Measurements from ENCODE around the gene MYO1A.

DNA sequence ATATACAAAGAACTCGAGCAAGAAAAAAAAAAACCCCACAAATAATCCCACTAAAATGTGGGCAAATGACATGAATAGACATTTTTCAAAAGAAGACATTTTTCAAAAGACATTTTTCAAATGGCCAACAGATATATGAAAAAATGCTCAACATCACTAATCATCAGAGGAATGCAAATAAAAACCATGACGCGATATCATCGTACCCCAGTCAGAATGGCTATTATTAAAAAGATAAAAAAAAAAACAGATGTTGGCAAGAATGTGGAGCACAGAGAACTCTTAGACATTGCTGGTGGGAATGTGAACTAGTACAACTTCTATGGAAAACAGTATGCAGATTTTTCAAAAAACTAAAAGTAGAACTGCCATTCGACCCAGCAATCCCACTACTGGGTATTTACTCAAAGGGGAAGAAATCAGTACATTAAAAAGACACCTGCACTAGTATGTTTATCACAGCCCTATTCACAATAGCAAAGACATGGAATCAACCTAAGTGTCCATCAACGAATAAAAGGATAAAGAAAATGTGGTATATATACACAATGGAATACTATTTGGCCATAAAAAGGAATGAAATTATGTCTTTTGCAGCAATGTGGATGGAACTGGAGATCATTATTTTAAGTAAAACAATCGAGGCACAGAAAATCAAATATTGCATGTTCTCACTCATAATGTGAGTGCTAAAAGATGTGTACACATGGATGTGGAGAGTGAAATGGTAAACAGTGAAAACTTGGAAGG lies 59.9 kb downstream of the MYO1A start:
- TF ChIP-seq, protein P1, sequence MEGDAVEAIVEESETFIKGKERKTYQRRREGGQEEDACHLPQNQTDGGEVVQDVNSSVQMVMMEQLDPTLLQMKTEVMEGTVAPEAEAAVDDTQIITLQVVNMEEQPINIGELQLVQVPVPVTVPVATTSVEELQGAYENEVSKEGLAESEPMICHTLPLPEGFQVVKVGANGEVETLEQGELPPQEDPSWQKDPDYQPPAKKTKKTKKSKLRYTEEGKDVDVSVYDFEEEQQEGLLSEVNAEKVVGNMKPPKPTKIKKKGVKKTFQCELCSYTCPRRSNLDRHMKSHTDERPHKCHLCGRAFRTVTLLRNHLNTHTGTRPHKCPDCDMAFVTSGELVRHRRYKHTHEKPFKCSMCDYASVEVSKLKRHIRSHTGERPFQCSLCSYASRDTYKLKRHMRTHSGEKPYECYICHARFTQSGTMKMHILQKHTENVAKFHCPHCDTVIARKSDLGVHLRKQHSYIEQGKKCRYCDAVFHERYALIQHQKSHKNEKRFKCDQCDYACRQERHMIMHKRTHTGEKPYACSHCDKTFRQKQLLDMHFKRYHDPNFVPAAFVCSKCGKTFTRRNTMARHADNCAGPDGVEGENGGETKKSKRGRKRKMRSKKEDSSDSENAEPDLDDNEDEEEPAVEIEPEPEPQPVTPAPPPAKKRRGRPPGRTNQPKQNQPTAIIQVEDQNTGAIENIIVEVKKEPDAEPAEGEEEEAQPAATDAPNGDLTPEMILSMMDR (conservative IDR thresholded peaks at IDR 0.05 in 1 of 2, IDR thresholded peaks at IDR 0.05 in 1 of 2; ENCODE audit: extremely low read depth in 1 of 2, insufficient read depth in 1 of 2, low read depth in 1 of 2, low read length in 2 of 2): no peak
- no peak for TF ChIP-seq EZH2 (IDR thresholded peaks at IDR 0.05; ENCODE audit: borderline replicate concordance, low read length)
